Endodermal cell (in vitro differentiated cells): ENCODE data around the gene FOXL2NB. TPM values are rescaled to one million over a fixed set of nuclear protein-coding genes. Genes with fewer than 3 reads are reported as not detected.

Experiments
- DNase-seq: peaks from one replicate; pipeline ENCODE4 v3.0.0-alpha.2; 2017
- H3K27ac ChIP-seq: 2 replicates; pipeline ENCODE4 v1.5.1; 2013; ENCODE audit warnings: mild to moderate bottlenecking, low read depth, low read length, moderate library complexity
- H3K27me3 ChIP-seq: 2 replicates; pipeline ENCODE4 v1.6.1; 2013; ENCODE audit warnings: mild to moderate bottlenecking, low read length, moderate library complexity; ENCODE audit not compliant: insufficient read depth, control insufficient read depth, poor library complexity, severe bottlenecking
- H3K36me3 ChIP-seq: 2 replicates; pipeline ENCODE4 v1.7.0; 2013; ENCODE audit warnings: mild to moderate bottlenecking, low read length, moderate library complexity; ENCODE audit not compliant: control insufficient read depth, insufficient read depth
- H3K4me1 ChIP-seq: one replicate; pipeline ENCODE4 v1.7.0; 2013; ENCODE audit warnings: low read length; ENCODE audit not compliant: control insufficient read depth, insufficient read depth
- H3K4me3 ChIP-seq: 2 replicates; pipeline ENCODE4 v1.5.1; 2013; ENCODE audit warnings: mild to moderate bottlenecking, low read length, moderate library complexity
- H3K9ac ChIP-seq: 2 replicates; pipeline ENCODE4 v1.6.1; 2013; ENCODE audit warnings: mild to moderate bottlenecking, low read length, moderate library complexity; ENCODE audit not compliant: poor library complexity, severe bottlenecking; ENCODE audit errors: extremely low read depth
- H3K9me3 ChIP-seq: 2 replicates; pipeline ENCODE4 v1.6.1; 2013; ENCODE audit warnings: mild to moderate bottlenecking, low read length, moderate library complexity; ENCODE audit not compliant: control insufficient read depth
- H3K27ac Mint-ChIP-seq: 2 replicates; pipeline ENCODE4 v1.8.0; 2020; ENCODE audit warnings: mixed read lengths
- H3K27me3 Mint-ChIP-seq: 2 replicates; pipeline ENCODE4 v1.8.0; 2021; ENCODE audit warnings: mild to moderate bottlenecking, mixed read lengths; ENCODE audit not compliant: insufficient read depth
- H3K36me3 Mint-ChIP-seq: 2 replicates; pipeline ENCODE4 v1.8.0; 2020; ENCODE audit warnings: low read depth, mixed read lengths
- H3K4me1 Mint-ChIP-seq: 2 replicates; pipeline ENCODE4 v1.8.0; 2020; ENCODE audit warnings: mixed read lengths
- H3K4me3 Mint-ChIP-seq: 2 replicates; pipeline ENCODE4 v1.8.0; 2020; ENCODE audit warnings: mild to moderate bottlenecking, moderate library complexity, mixed read lengths
- H3K9me3 Mint-ChIP-seq: 2 replicates; pipeline ENCODE4 v1.8.0; 2020; ENCODE audit warnings: mild to moderate bottlenecking, mixed read lengths
- CTCF ChIP-seq: fragments of 200-600 bp; sonication (generic); conservative IDR thresholded peaks from 2 replicates; pipeline ENCODE4 v1.5.0; 2021; ENCODE audit warnings: antibody characterized with exemption, mild to moderate bottlenecking
- WGBS, 2 experiments: methylation state at CpG; one replicate each; pipeline versions ENCODE4 v1.1.5 to v1.1.7; 2013; ENCODE audit warnings: missing lambda C conversion rate in 2 of 2, mixed read lengths in 1 of 2; ENCODE audit not compliant: insufficient coverage in 1 of 2, insufficient read length in 1 of 2; 5-methylcytosine and 5-hydroxymethylcytosine counted together
- total RNA-seq, 2 donors: library from RNA; stranded (reverse); fragmentation: NEBNext Ultra II Directional in 1 of 2; extraction: Animal tissue kit (Norgen Biotek cat#: 25700) in 1 of 2; gene quantifications; 2 replicates in 1 of 2; 3 replicates in 1 of 2; pipeline ENCODE4 v1.2.1, GENCODE V29; 2021

The FOXL2NB gene
- total RNA-seq, 2 donors from 2014 or later = 0.24 to 0.40 TPM

DNA sequence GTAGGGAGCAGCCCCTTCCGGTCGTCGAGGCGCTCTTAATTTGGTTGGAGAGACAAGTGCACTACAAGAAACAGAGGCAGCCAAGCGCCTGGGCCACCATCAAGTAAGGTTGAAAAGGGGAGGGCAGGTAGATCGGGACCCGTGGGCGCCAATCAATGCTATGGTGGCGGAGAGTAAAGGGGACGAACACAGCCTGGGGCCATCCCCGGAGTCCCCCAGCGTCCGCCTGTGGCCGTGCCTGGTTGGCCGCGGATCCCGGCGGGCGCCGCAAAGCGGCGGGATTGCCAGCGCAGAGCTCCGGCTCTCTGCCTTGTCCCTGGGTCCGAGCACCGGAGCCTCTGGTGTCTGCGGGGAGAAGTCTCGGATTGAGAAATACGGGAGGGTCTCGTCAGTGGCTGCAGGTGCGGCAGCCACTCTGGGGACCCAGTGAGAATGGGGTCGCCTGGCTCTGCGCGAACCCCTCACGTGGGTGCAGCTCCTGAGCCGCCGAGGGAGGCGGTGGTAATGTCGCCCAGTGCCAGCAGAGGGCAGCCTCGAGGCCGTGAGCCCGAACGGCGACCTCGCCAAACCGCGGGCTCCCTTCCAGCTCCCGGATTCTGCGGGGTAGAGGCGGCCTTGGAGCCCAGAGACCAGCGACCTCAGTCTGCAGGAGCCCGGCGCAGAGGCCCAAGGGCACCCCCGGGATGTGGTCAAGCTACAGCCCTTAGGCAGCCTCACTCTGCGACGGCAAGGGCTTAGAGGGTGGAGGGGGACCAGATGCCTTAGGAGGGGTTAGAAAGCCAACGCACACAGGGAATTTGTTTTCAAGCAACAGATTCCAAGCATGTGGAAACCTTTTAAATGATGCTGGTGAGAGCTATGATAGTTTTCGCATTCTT lies 10.9 kb upstream of the FOXL2NB start:
- Histone ChIP-seq H3K27me3 (peaks cover 84% of the 10 kb centered on the region), H3K4me3 (peak overlapping the region; percentile 77), H3K4me1 (peaks cover 10% of the 10 kb centered on the region), H3K36me3 (no peaks in the 10 kb centered on the region), H3K27ac (no peak overlapping the region), H3K9me3 (no peaks in the 10 kb centered on the region), H3K9ac (no peak overlapping the region)
- Mint-ChIP-seq H3K4me1 (peaks cover 26% of the 10 kb centered on the region), H3K4me3 (peak overlapping the region; percentile 58), H3K36me3 (no peaks in the 10 kb centered on the region), H3K9me3 (no peaks in the 10 kb centered on the region), H3K27ac (peak overlapping the region; percentile 74), H3K27me3 (peaks cover 64% of the 10 kb centered on the region)
- DNase-seq = peak; percentile 96
- WGBS, 2 experiments = 2 to 4% methylated on average over 26 to 58 of the region's 58 CpGs
- TF ChIP-seq CTCF = peak; percentile 93

GRCh38 chr3:138936741-138937689 lies 10.0 kb upstream of the FOXL2NB start:
- Mint-ChIP-seq H3K36me3 (no peaks in the 10 kb centered on the region), H3K4me1 (peaks cover 26% of the 10 kb centered on the region), H3K27me3 (peaks cover 73% of the 10 kb centered on the region), H3K4me3 (peak overlapping the region; percentile 58), H3K27ac (no peak overlapping the region), H3K9me3 (no peaks in the 10 kb centered on the region)
- no peak overlapping the region for H3K9ac ChIP-seq
- peaks cover 93% of the 10 kb centered on the region for H3K27me3 ChIP-seq
- DNase-seq = no peak
- WGBS, 2 experiments = 10 to 13% methylated on average over 36 to 45 of the region's 45 CpGs
- H3K4me3 ChIP-seq = peak overlapping the region; percentile 58
- H3K36me3 ChIP-seq = no peaks in the 10 kb centered on the region
- H3K27ac ChIP-seq = no peak overlapping the region
- H3K9me3 ChIP-seq = no peaks in the 10 kb centered on the region
- H3K4me1 ChIP-seq = peaks cover 10% of the 10 kb centered on the region
- TF ChIP-seq CTCF = no peak

DNA sequence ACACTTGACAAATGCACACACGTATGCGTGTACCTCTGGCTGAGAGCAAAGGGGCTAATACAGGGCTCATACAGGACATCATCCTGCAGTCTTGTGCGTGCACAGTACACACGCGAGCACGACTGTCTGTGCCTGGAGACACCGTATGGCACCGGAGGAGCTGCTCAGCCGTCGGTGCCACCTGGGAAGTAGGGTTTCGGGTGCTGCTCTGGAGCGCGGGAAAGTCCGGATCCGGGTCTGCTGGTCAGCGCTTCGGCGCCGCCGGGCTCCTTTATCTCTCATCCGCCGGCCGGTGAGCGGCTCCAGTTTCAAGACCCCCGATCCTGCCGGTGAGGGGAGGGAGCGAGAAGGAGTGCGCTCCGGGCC lies 9.3 kb upstream of the FOXL2NB start:
- Mint-ChIP-seq H3K4me1 (peaks cover 26% of the 10 kb centered on the region), H3K4me3 (peak overlapping the region; percentile 6), H3K27ac (no peak overlapping the region), H3K27me3 (peaks cover 80% of the 10 kb centered on the region), H3K36me3 (no peaks in the 10 kb centered on the region), H3K9me3 (no peaks in the 10 kb centered on the region)
- peaks cover 10% of the 10 kb centered on the region for H3K4me1 ChIP-seq
- H3K9me3 ChIP-seq = no peaks in the 10 kb centered on the region
- H3K4me3 ChIP-seq = no peak overlapping the region
- no peak overlapping the region for H3K27ac ChIP-seq
- H3K36me3 ChIP-seq = no peaks in the 10 kb centered on the region
- TF ChIP-seq CTCF = no peak
- DNase-seq = peak; percentile 76
- no peak overlapping the region for H3K9ac ChIP-seq
- H3K27me3 ChIP-seq = peaks cover 98% of the 10 kb centered on the region
- WGBS, 2 experiments = 4% methylated on average over 7 to 29 of the region's 29 CpGs
